ENCODE measurements around the gene FBRS.

DNA sequence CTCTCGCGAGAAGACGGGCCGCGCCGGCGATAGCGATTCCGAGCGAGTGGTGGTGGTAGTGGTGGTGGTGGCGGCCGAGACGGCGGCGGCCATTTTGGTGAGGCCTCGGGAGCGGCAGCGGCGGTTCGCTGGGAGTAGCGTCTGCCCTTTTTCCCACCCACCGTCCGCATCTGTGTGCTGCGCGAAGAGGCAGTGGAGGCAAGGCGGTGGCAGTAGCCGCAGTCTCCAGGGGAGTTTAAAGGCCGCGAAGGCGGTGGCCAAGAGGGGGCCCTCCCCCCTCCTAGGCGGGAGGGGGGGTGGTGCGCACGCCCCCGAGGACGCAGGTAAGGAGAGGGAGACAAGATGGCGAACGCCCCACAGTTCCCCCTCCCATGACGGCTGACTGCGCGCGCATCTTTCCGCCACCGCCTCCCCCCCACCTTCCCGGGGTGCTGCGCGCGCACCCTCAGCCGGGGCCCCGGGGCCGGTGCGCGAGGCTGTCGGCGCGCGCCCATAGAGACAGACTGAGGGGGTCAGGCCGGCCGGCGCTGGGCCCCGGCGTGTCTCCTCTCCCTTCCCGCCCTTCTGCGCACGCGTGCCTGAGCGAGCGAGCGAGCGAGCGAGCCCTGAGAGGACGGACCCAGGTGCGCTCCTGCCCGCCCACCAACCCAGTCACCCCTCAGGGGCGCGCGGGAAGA is 40.0 kb downstream of the FBRS start:
- TF ChIP-seq, protein P1, sequence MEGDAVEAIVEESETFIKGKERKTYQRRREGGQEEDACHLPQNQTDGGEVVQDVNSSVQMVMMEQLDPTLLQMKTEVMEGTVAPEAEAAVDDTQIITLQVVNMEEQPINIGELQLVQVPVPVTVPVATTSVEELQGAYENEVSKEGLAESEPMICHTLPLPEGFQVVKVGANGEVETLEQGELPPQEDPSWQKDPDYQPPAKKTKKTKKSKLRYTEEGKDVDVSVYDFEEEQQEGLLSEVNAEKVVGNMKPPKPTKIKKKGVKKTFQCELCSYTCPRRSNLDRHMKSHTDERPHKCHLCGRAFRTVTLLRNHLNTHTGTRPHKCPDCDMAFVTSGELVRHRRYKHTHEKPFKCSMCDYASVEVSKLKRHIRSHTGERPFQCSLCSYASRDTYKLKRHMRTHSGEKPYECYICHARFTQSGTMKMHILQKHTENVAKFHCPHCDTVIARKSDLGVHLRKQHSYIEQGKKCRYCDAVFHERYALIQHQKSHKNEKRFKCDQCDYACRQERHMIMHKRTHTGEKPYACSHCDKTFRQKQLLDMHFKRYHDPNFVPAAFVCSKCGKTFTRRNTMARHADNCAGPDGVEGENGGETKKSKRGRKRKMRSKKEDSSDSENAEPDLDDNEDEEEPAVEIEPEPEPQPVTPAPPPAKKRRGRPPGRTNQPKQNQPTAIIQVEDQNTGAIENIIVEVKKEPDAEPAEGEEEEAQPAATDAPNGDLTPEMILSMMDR (conservative IDR thresholded peaks at IDR 0.05; ENCODE audit: low read length) = no peak
- TF ChIP-seq EZH2phosphoT487 (IDR thresholded peaks at IDR 0.05; ENCODE audit: borderline replicate concordance, low read depth, low read length) = no peak
